IMR-90 (cell line): ENCODE data around the gene PAX2. TPM values are rescaled to one million over a fixed set of nuclear protein-coding genes. Genes with fewer than 3 reads are reported as not detected.

ENCODE experiments used
- ATAC-seq: fragments of 200-7000 bp; cut with Tn5 transposase; 2 replicates; pipeline ENCODE4 v1.9.1; 2020; ENCODE audit warnings: low read depth, mild to moderate bottlenecking, moderate library complexity
- BruUV-seq: library from RNA; stranded (reverse); fragments of 400-500 nt; replicated peaks from 2 replicates; lab custom pipeline; 2021; lab: Mats Ljungman, UMichigan
- CTCF ChIA-PET: fragments of 300-600 bp; formaldehyde crosslinking; extraction: SDS; loops from one replicate; lab custom pipeline; 2021; ENCODE audit warnings: antibody characterized with exemption; lab: Yijun Ruan, JAX
- POLR2A ChIA-PET: fragments of 300-600 bp; sonication (Branson Sonifier 250); formaldehyde crosslinking; loops from one replicate; lab custom pipeline; 2022; ENCODE audit warnings: antibody characterized with exemption; ENCODE audit not compliant: unreplicated experiment; lab: Charles Lee
- DNase-seq: peaks from one replicate; pipeline ENCODE4 v3.0.0; 2013
- H2AFZ ChIP-seq: replicated peaks from 2 replicates; pipeline ENCODE3; 2013; ENCODE audit warnings: low read length, mild to moderate bottlenecking; ENCODE audit not compliant: poor library complexity
- H2AK5ac ChIP-seq: 2 replicates; pipeline ENCODE4 v1.6.1; 2013; ENCODE audit warnings: low read depth, low read length, inconsistent platforms
- H2AK9ac ChIP-seq: replicated peaks from 2 replicates; pipeline ENCODE3; 2013; ENCODE audit warnings: mild to moderate bottlenecking, low read depth, low read length, moderate library complexity; ENCODE audit not compliant: poor library complexity
- H2BK120ac ChIP-seq: 2 replicates; pipeline ENCODE4 v1.6.1; 2013; ENCODE audit warnings: low read depth, low read length, inconsistent platforms
- H2BK15ac ChIP-seq: 3 replicates; pipeline ENCODE4 v1.6.1; 2013; ENCODE audit warnings: low read depth, low read length, inconsistent platforms
- H2BK20ac ChIP-seq: 2 replicates; pipeline ENCODE4 v1.6.1; 2013; ENCODE audit warnings: low read depth, mild to moderate bottlenecking, inconsistent platforms, low read length, moderate library complexity
- H2BK5ac ChIP-seq: 2 replicates; pipeline ENCODE4 v1.6.1; 2013; ENCODE audit warnings: mild to moderate bottlenecking, low read depth, low read length, inconsistent platforms; ENCODE audit not compliant: poor library complexity, severe bottlenecking
- H3K14ac ChIP-seq: replicated peaks from 2 replicates; pipeline ENCODE4 v1.6.1; 2013; ENCODE audit warnings: low read depth, low read length, inconsistent platforms
- H3K18ac ChIP-seq: 2 replicates; pipeline ENCODE4 v1.6.1; 2013; ENCODE audit warnings: low read depth, low read length, control low read depth
- H3K23ac ChIP-seq: 2 replicates; pipeline ENCODE4 v1.6.1; 2013; ENCODE audit warnings: low read depth, low read length, inconsistent platforms
- H3K27ac ChIP-seq: 2 replicates; pipeline ENCODE4 v1.5.1; 2013; ENCODE audit warnings: mild to moderate bottlenecking, control low read depth, low read length; ENCODE audit not compliant: insufficient read depth
- H3K27me3 ChIP-seq: 2 replicates; pipeline ENCODE4 v1.6.1; 2013; ENCODE audit warnings: low read length; ENCODE audit not compliant: control insufficient read depth, insufficient read depth
- H3K36me3 ChIP-seq: 2 replicates; pipeline ENCODE4 v1.6.1; 2013; ENCODE audit warnings: low read length, mixed read lengths; ENCODE audit not compliant: control insufficient read depth, insufficient read depth
- H3K4ac ChIP-seq: 2 replicates; pipeline ENCODE4 v1.6.1; 2013; ENCODE audit warnings: low read depth, low read length, inconsistent platforms
- H3K4me1 ChIP-seq: 2 replicates; pipeline ENCODE4 v1.6.1; 2013; ENCODE audit warnings: low read length, mixed read lengths; ENCODE audit not compliant: control insufficient read depth, insufficient read depth
- H3K4me2 ChIP-seq: 2 replicates; pipeline ENCODE4 v1.6.1; 2013; ENCODE audit warnings: low read depth, mild to moderate bottlenecking, control low read depth, low read length, moderate library complexity
- H3K4me3 ChIP-seq: 2 replicates; pipeline ENCODE4 v1.5.1; 2013; ENCODE audit warnings: low read depth, mild to moderate bottlenecking, control low read depth, low read length, moderate library complexity; ENCODE audit not compliant: insufficient read depth
- H3K56ac ChIP-seq: 2 replicates; pipeline ENCODE4 v1.6.1; 2013; ENCODE audit warnings: low read length, inconsistent platforms; ENCODE audit not compliant: insufficient read depth; ENCODE audit errors: extremely low read depth
- H3K79me1 ChIP-seq, 2 experiments: 2 replicates each; pipeline ENCODE4 v1.6.1; 2013; ENCODE audit warnings: low read length in 2 of 2, inconsistent platforms in 1 of 2, low read depth in 1 of 2
- H3K9ac ChIP-seq: 2 replicates; pipeline ENCODE4 v1.6.1; 2013; ENCODE audit warnings: low read depth, low read length, control low read depth
- H3K9me1 ChIP-seq: 2 replicates; pipeline ENCODE4 v1.6.1; 2013; ENCODE audit warnings: low read length, inconsistent platforms; ENCODE audit not compliant: insufficient read depth
- H3K9me3 ChIP-seq: 2 replicates; pipeline ENCODE4 v1.6.1; 2013; ENCODE audit warnings: low read length; ENCODE audit not compliant: control insufficient read depth, insufficient read depth
- H4K20me1 ChIP-seq: 2 replicates; pipeline ENCODE4 v1.6.1; 2013; ENCODE audit warnings: low read length, inconsistent platforms; ENCODE audit not compliant: insufficient read depth
- H4K5ac ChIP-seq: 2 replicates; pipeline ENCODE4 v1.6.1; 2013; ENCODE audit warnings: mild to moderate bottlenecking, low read depth, low read length, control low read depth
- H4K8ac ChIP-seq, 2 experiments: 2 replicates each; pipeline ENCODE4 v1.6.1; 2013; ENCODE audit warnings: low read depth in 2 of 2, low read length in 2 of 2, control low read depth in 1 of 2, inconsistent platforms in 1 of 2
- H4K91ac ChIP-seq: 2 replicates; pipeline ENCODE4 v1.6.1; 2013; ENCODE audit warnings: low read depth, low read length, inconsistent platforms; ENCODE audit not compliant: insufficient read depth
- BHLHE40 ChIP-seq: fragments of 150-350 bp; IDR thresholded peaks from 2 replicates; pipeline ENCODE4 v1.6.1; 2016; ENCODE audit warnings: mild to moderate bottlenecking, low read depth, low read length
- CEBPB ChIP-seq: IDR thresholded peaks from 2 replicates; pipeline ENCODE4 v1.6.1; 2012; ENCODE audit warnings: low read depth, low read length, improper control_type of control experiment
- CHD1 ChIP-seq: IDR thresholded peaks from 2 replicates; pipeline ENCODE4 v1.6.1; 2012; ENCODE audit warnings: low read depth, low read length, improper control_type of control experiment
- CTCF ChIP-seq: conservative IDR thresholded peaks from 2 replicates; pipeline ENCODE4 v1.5.1; 2012; ENCODE audit warnings: mild to moderate bottlenecking, low read depth, low read length, improper control_type of control experiment
- FOS ChIP-seq: fragments of 150-350 bp; IDR thresholded peaks from 2 replicates; pipeline ENCODE4 v1.6.1; 2016; ENCODE audit warnings: low read depth, low read length
- MAFK ChIP-seq: IDR thresholded peaks from 2 replicates; pipeline ENCODE4 v1.6.1; 2012; ENCODE audit warnings: low read depth, low read length, improper control_type of control experiment
- MAZ ChIP-seq: IDR thresholded peaks from 2 replicates; pipeline ENCODE4 v1.6.1; 2012; ENCODE audit warnings: low read depth, mild to moderate bottlenecking, low read length, improper control_type of control experiment, moderate library complexity, borderline replicate concordance
- MXI1 ChIP-seq: IDR thresholded peaks from 2 replicates; pipeline ENCODE4 v1.6.1; 2012; ENCODE audit warnings: low read depth, mild to moderate bottlenecking, low read length, moderate library complexity, borderline replicate concordance
- NFE2L2 ChIP-seq: fragments of 150-350 bp; IDR thresholded peaks from 2 replicates; pipeline ENCODE4 v1.6.1; 2016; ENCODE audit warnings: low read depth, mild to moderate bottlenecking, low read length
- POLR2A ChIP-seq: IDR thresholded peaks from 2 replicates; pipeline ENCODE4 v1.6.1; 2012; ENCODE audit warnings: mild to moderate bottlenecking, low read depth, low read length
- RAD21 ChIP-seq: IDR thresholded peaks from 2 replicates; pipeline ENCODE4 v1.6.1; 2012; ENCODE audit warnings: low read length, improper control_type of control experiment
- RCOR1 ChIP-seq: IDR thresholded peaks from 2 replicates; pipeline ENCODE4 v1.6.1; 2012; ENCODE audit warnings: mild to moderate bottlenecking, low read length, improper control_type of control experiment; ENCODE audit not compliant: insufficient replicate concordance
- RFX5 ChIP-seq: IDR thresholded peaks from 2 replicates; pipeline ENCODE4 v1.8.0; 2012; ENCODE audit warnings: low read depth, mild to moderate bottlenecking, low read length, moderate library complexity
- USF2 ChIP-seq: fragments of 150-350 bp; IDR thresholded peaks from 2 replicates; pipeline ENCODE4 v1.6.1; 2017; ENCODE audit warnings: mild to moderate bottlenecking, antibody characterized with exemption, low read length, low read depth
- WGBS, 2 experiments: methylation state at CpG; one replicate each; pipeline versions ENCODE4 v1.1.5 to v1.1.7; 2013; ENCODE audit warnings: missing lambda C conversion rate in 2 of 2; ENCODE audit not compliant: insufficient read length in 1 of 2; ENCODE audit errors: extremely low coverage in 2 of 2; 5-methylcytosine and 5-hydroxymethylcytosine counted together
- dilution Hi-C: fragments of 300-500 bp; cut with HindIII; formaldehyde crosslinking; loops from one replicate; pipeline ENCODE4 v1.14.3; 2018; ENCODE audit warnings: low sequenced_read_pairs; ENCODE audit not compliant: unreplicated experiment
- in situ Hi-C: fragments of 300-500 bp; cut with MboI; formaldehyde crosslinking; loops from 3 replicates; pipeline ENCODE4 v1.14.3; 2019; ENCODE audit warnings: low sequenced_read_pairs, inconsistent platforms, mixed read lengths
- intact Hi-C: fragments of 100-400 bp; cut with micrococcal nuclease; formaldehyde crosslinking; loops from 2 replicates; pipeline ENCODE4 v1.10.0; 2022
- polyA plus RNA-seq, 3 experiments: library from polyadenylated mRNA; depleted of rRNA; stranded (reverse); fragments of >200 nt; gene quantifications; 2 replicates each; pipeline ENCODE4 v1.2.3, GENCODE V29; 2012; ENCODE audit warnings: low replicate concordance in 1 of 3
- total RNA-seq: library from RNA; depleted of rRNA; stranded (reverse); fragments of >200 nt; gene quantifications from 2 replicates; pipeline ENCODE4 v1.2.3, GENCODE V29; 2012
- TF ChIP-seq, protein P1 (sequence below): fragments of 150-350 bp; IDR thresholded peaks from 2 replicates; pipeline ENCODE4 v1.6.1; 2016; ENCODE audit warnings: low read depth, mild to moderate bottlenecking, low read length, moderate library complexity, borderline replicate concordance

Gene PAX2
- total and polyA plus RNA-seq, 2 of the 4 experiments (the other 2 are of a cell fraction) = not detected

- H3K23ac ChIP-seq = no peak overlapping the region
- ATAC-seq (peak; percentile 42; the same call in 1 of the 2 replicates), DNase-seq (peak; percentile 70)
- H2AK5ac ChIP-seq = no peak overlapping the region
- H3K4me2 ChIP-seq = no peak overlapping the region
- no peak overlapping the region for H2BK20ac ChIP-seq
- no peak overlapping the region for H2BK120ac ChIP-seq
- no peaks in the 10 kb centered on the region for H3K79me1 ChIP-seq
- TF ChIP-seq BHLHE40 (no peak), MAFK (no peak), CHD1 (no peak), RCOR1 (no peak), NFE2L2 (no peak), USF2 (no peak), MXI1 (no peak), FOS (no peak), POLR2A (no peak), RAD21 (no peak), MAZ (no peak), CTCF (no peak), RFX5 (no peak), CEBPB (no peak)
- TF ChIP-seq, protein P1, sequence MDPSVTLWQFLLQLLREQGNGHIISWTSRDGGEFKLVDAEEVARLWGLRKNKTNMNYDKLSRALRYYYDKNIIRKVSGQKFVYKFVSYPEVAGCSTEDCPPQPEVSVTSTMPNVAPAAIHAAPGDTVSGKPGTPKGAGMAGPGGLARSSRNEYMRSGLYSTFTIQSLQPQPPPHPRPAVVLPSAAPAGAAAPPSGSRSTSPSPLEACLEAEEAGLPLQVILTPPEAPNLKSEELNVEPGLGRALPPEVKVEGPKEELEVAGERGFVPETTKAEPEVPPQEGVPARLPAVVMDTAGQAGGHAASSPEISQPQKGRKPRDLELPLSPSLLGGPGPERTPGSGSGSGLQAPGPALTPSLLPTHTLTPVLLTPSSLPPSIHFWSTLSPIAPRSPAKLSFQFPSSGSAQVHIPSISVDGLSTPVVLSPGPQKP = no peak
- H3K9ac ChIP-seq = no peak overlapping the region
- intact Hi-C loops (no loop called here), in situ Hi-C loops (no loop called here), dilution Hi-C loops (no loop called here)
- no peak overlapping the region for H3K27ac ChIP-seq
- no peak overlapping the region for H3K18ac ChIP-seq
- H2AFZ ChIP-seq = no peak overlapping the region
- no peak overlapping the region for H2AK9ac ChIP-seq
- WGBS, 2 experiments = no CpG with 5 or more reads among the region's 5 CpGs
- H3K4me1 ChIP-seq = no peaks in the 10 kb centered on the region; the same call in 1 of the 2 replicates
- no TSS peak for BruUV-seq
- H3K36me3 ChIP-seq = no peaks in the 10 kb centered on the region
- H3K4ac ChIP-seq = no peak overlapping the region
- no peak overlapping the region for H2BK15ac ChIP-seq
- ChIA-PET CTCF (no interaction called here), POLR2A (no interaction called here)
- no peak overlapping the region for H2BK5ac ChIP-seq
- H3K9me3 ChIP-seq = no peaks in the 10 kb centered on the region
- no peak overlapping the region for H4K8ac ChIP-seq
- no peaks in the 10 kb centered on the region for H4K20me1 ChIP-seq
- no peaks in the 10 kb centered on the region for H3K9me1 ChIP-seq
- H4K5ac ChIP-seq = no peak overlapping the region
- no peak overlapping the region for H3K56ac ChIP-seq
- no peak overlapping the region for H3K4me3 ChIP-seq
- H4K91ac ChIP-seq = no peak overlapping the region
- H3K14ac ChIP-seq = no peak overlapping the region
- H3K27me3 ChIP-seq = peaks cover 67% of the 10 kb centered on the region
Measured at GRCh38 chr10:100725071-100725471, 20.3 kb upstream of the PAX2 start.
